Right lobe of liver (tissue), 6 donors: Measurements from ENCODE around the gene ABCC9. TPM values are rescaled to one million over a fixed set of nuclear protein-coding genes. Genes with fewer than 3 reads are reported as not detected.
A peak's percentile ranks its signal among the peaks of the same experiment; 100 is the strongest.

Source experiments
- ATAC-seq, 4 donors: fragments of 200-7000 bp; cut with Tn5 transposase; one replicate each; pipeline ENCODE4 v1.9.1; 2020; ENCODE audit warnings: mild to moderate bottlenecking in 4 of 4, moderate library complexity in 4 of 4
- DNase-seq, 3 donors: peaks; one replicate each; pipeline ENCODE4 v3.0.0-alpha.2; 2020
- H3K27ac ChIP-seq, 3 donors: fragments of 200-600 bp; one replicate each; pipeline ENCODE4 v1.8.0; 2022
- H3K27me3 ChIP-seq, 2 donors: fragments of 200-600 bp; one replicate each; pipeline ENCODE4 v1.8.0; 2022
- H3K36me3 ChIP-seq, 4 donors: fragments of 200-600 bp; sonication (generic) in 1 of 4; one replicate each; pipeline versions ENCODE4 v1.5.1 to v1.8.0; 2017 to 2022; ENCODE audit warnings: control low read depth in 1 of 4
- H3K4me1 ChIP-seq, 4 donors: fragments of 200-600 bp; sonication (generic) in 1 of 4; one replicate each; pipeline versions ENCODE4 v1.5.1 to v1.8.0; 2017 to 2022; ENCODE audit warnings: control low read depth in 1 of 4
- H3K4me3 ChIP-seq, 3 donors: fragments of 200-600 bp; one replicate each; pipeline ENCODE4 v1.8.0; 2022
- H3K9me3 ChIP-seq, 4 donors: fragments of 200-600 bp; sonication (generic) in 1 of 4; one replicate each; pipeline versions ENCODE4 v1.5.1 to v1.8.0; 2017 to 2022; ENCODE audit warnings: control low read depth in 1 of 4
- CTCF ChIP-seq, 4 donors: fragments of 200-600 bp in 3 of 4; fragments of 450-650 bp in 1 of 4; IDR thresholded peaks; one replicate each; pipeline versions ENCODE4 v1.5.1 to v1.8.0; 2016 to 2022; ENCODE audit warnings: antibody characterized with exemption in 4 of 4, mild to moderate bottlenecking in 2 of 4
- POLR2A ChIP-seq: fragments of 450-650 bp; IDR thresholded peaks from one replicate; pipeline ENCODE4 v1.6.1; 2017; ENCODE audit warnings: antibody characterized with exemption, mild to moderate bottlenecking
- WGBS: methylation state at CpG from one replicate; pipeline ENCODE4 v1.1.6; 2018; ENCODE audit warnings: low coverage, low lambda C conversion rate; ENCODE audit not compliant: insufficient coverage; ENCODE audit errors: missing lambda C conversion rate; 5-methylcytosine and 5-hydroxymethylcytosine counted together
- intact Hi-C, 2 donors: fragments of 100-400 bp; cut with DNase I; formaldehyde crosslinking; loops; one replicate each; pipeline versions ENCODE4 v1.11.2 to v1.14.1; 2022
- total RNA-seq, 6 experiments: library from RNA; depleted of rRNA in 2 of 6; stranded (reverse); fragments of >200 nt in 2 of 6; fragmentation: NEBNext Ultra II Directional in 3 of 6; extraction: Animal tissue kit (Norgen Biotek cat#: 25700) in 3 of 6; gene quantifications; one replicate each; pipeline versions ENCODE4 v1.1.0 to v1.2.4, GENCODE V29; 2016 to 2023
- donor health status: DM: no; HTN: yes; CAD: no.
- donor health status: DM: no; HTN: no; CAD: no.
- donor health status: DM: no; HTN: no; CAD: no.
- donor health status: DM: no; HTN: yes; CAD: no.
- donor health status: DM: no; HTN: yes; CAD: no.

Gene ABCC9
- total RNA-seq, 6 experiments from 2014 or later: 26.5 to 71.2 (median 37.1) TPM

- DNase-seq (no peak), ATAC-seq (peak; percentile 11 to 34 (median 24))
- Histone ChIP-seq H3K9me3 (no peaks in the 10 kb centered on the region), H3K4me1 (peaks cover 0 to 53% (median 21%) of the 10 kb centered on the region in 4 donors), H3K4me3 (no peak overlapping the region), H3K27me3 (no peaks in the 10 kb centered on the region), H3K27ac (peak overlapping the region; percentile 22 to 81 (median 77)), H3K36me3 (no peaks in the 10 kb centered on the region)
- 22% methylated on average over 2 of the region's 2 CpGs for WGBS
- TF ChIP-seq CTCF (IDR thresholded peaks at IDR 0.05) (no peak), POLR2A (no peak)
- intact Hi-C loops: no loop called here
These were observed 122.6 kb downstream of the ABCC9 start for GRCh38 chr12:21818627-21819026.

GRCh38 chr12:21815306-21816062, 125.7 kb downstream of the ABCC9 start:
- H3K27me3 ChIP-seq: no peaks in the 10 kb centered on the region
- no peak for ATAC-seq
- H3K4me3 ChIP-seq: no peak overlapping the region
- intact Hi-C loops: no loop called here
- no peaks in the 10 kb centered on the region for H3K9me3 ChIP-seq
- no peak for TF ChIP-seq POLR2A
- no peak for TF ChIP-seq CTCF (IDR thresholded peaks at IDR 0.05)
- WGBS: 75% methylated on average over 1 of the region's 1 CpG
- peak overlapping the region in 2 of 3 donors; percentile 75 to 86 for H3K27ac ChIP-seq
- H3K4me1 ChIP-seq: peaks cover 0 to 46% (median 20%) of the 10 kb centered on the region in 4 donors
- no peak for DNase-seq
- no peaks in the 10 kb centered on the region for H3K36me3 ChIP-seq

- H3K27me3 ChIP-seq: no peaks in the 10 kb centered on the region
- DNase-seq (peak in 2 of 3 donors; percentile 50 to 51), ATAC-seq (peak; percentile 21 to 75 (median 66))
- no peak overlapping the region for H3K4me3 ChIP-seq
- 30% methylated on average over 3 of the region's 3 CpGs for WGBS
- peak overlapping the region in 2 of 3 donors; percentile 75 to 86 for H3K27ac ChIP-seq
- peaks cover 0 to 40% (median 17%) of the 10 kb centered on the region in 4 donors for H3K4me1 ChIP-seq
- TF ChIP-seq POLR2A: no peak
- no peak for TF ChIP-seq CTCF (IDR thresholded peaks at IDR 0.05)
- no peaks in the 10 kb centered on the region for H3K36me3 ChIP-seq
- no peaks in the 10 kb centered on the region for H3K9me3 ChIP-seq
- intact Hi-C loops: no loop called here
These were observed 126.4 kb downstream of the ABCC9 start for GRCh38 chr12:21814814-21815213.

- intact Hi-C loops: no loop called here
- H3K36me3 ChIP-seq: no peaks in the 10 kb centered on the region
- ATAC-seq (peak; percentile 66 to 81 (median 76)), DNase-seq (no peak)
- no peaks in the 10 kb centered on the region for H3K27me3 ChIP-seq
- 33% methylated on average over 2 of the region's 2 CpGs for WGBS
- TF ChIP-seq CTCF (IDR thresholded peaks at IDR 0.05) (no peak), POLR2A (no peak)
- H3K9me3 ChIP-seq: no peaks in the 10 kb centered on the region
- peak overlapping the region; percentile 14 to 86 (median 75) for H3K27ac ChIP-seq
- H3K4me1 ChIP-seq: peaks cover 0 to 35% (median 14%) of the 10 kb centered on the region in 4 donors
- H3K4me3 ChIP-seq: no peak overlapping the region
These were observed 126.9 kb downstream of the ABCC9 start for GRCh38 chr12:21814327-21814726.
